Vagina (tissue), 2 donors: ENCODE results near the gene VPS29. TPM values are rescaled to one million over a fixed set of nuclear protein-coding genes. Genes with fewer than 3 reads are reported as not detected.

Experiments used
- DNase-seq, 2 donors: peaks; one replicate each; pipeline ENCODE4 v3.0.0-alpha.2; 2017; ENCODE audit errors: extremely low spot score in 2 of 2
- H3K27ac ChIP-seq: fragments of 200-600 bp; sonication (generic); one replicate; pipeline ENCODE4 v1.5.1; 2019
- H3K27me3 ChIP-seq: fragments of 200-600 bp; sonication (generic); one replicate; pipeline ENCODE4 v1.5.1; 2019
- H3K36me3 ChIP-seq, 2 donors: fragments of 200-600 bp; sonication (generic); one replicate each; pipeline ENCODE4 v1.5.1; 2017 to 2019
- H3K4me1 ChIP-seq: fragments of 200-600 bp; sonication (generic); one replicate; pipeline ENCODE4 v1.5.1; 2019
- H3K4me3 ChIP-seq, 2 donors: fragments of 200-600 bp; sonication (generic); 1 replicate in 1 of 2; 2 replicates in 1 of 2; pipeline ENCODE4 v1.5.1; 2016 to 2019
- H3K9me3 ChIP-seq: fragments of 200-600 bp; sonication (generic); one replicate; pipeline ENCODE4 v1.5.1; 2019
- POLR2A ChIP-seq, 2 donors: fragments of 450-650 bp; IDR thresholded peaks; one replicate each; pipeline ENCODE4 v1.6.1; 2017; ENCODE audit warnings: antibody characterized with exemption in 2 of 2, mild to moderate bottlenecking in 2 of 2, moderate library complexity in 2 of 2
- POLR2AphosphoS5 ChIP-seq, 2 donors: sonication (generic); formaldehyde crosslinking; IDR thresholded peaks; one replicate each; pipeline ENCODE4 v1.9.0; 2017; ENCODE audit warnings: antibody characterized with exemption in 2 of 2, mild to moderate bottlenecking in 2 of 2, low read depth in 1 of 2; ENCODE audit not compliant: insufficient read depth in 1 of 2
- intact Hi-C: fragments of 100-400 bp; cut with DNase I; formaldehyde crosslinking; loops from one replicate; pipeline ENCODE4 v1.15.1; 2023
- total RNA-seq: library from RNA; depleted of rRNA; stranded (reverse); fragments of >200 nt; gene quantifications from one replicate; pipeline ENCODE4 v1.2.3, GENCODE V29; 2016
- TF ChIP-seq, protein P1 (sequence below), 3 experiments: fragments of 450-650 bp in 2 of 3; fragments of 200-600 bp in 1 of 3; sonication (generic) in 1 of 3; IDR thresholded peaks; one replicate each; pipeline ENCODE4 v1.5.1; 2017 to 2019; ENCODE audit warnings: antibody characterized with exemption in 3 of 3, mild to moderate bottlenecking in 2 of 3, moderate library complexity in 2 of 3

Gene VPS29
- total RNA-seq, 1 donor from 2014 or later: 74.9 TPM

DNA sequence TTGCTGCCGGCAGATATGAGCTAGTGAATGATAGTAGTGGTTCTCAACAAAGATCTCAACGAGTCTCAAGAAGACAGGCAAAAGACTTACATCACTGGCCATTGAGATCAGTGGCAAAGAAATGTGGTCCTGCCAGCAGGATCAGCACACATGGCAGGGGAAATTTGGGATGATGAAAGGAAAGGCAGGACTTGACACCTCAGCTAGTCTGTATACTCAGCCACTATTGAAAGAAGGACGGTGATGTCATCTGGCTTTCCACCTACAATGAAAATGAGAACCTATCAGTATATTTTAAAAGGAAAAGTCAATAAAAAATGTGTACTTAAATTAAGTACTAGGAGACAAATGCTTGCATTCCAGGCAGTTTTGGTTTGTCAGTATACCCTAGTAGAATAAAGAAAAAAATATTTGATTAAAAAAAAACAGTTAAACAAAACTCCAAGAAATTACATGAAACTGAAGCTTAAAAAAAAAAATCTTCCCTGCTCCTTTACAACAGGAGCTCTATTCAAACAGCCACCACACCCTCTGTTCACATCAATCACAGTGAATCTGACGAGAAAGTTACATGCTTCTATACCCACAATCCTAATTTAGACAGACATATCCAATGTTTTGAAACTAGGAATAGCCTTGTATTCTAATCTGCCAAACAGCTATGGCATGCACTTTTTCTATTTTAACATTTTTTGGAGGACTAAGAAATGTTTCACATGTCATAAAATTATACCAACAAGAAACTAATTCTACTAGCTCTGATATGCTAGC, 35.1 kb upstream of the VPS29 start:
- TF ChIP-seq, protein P1, sequence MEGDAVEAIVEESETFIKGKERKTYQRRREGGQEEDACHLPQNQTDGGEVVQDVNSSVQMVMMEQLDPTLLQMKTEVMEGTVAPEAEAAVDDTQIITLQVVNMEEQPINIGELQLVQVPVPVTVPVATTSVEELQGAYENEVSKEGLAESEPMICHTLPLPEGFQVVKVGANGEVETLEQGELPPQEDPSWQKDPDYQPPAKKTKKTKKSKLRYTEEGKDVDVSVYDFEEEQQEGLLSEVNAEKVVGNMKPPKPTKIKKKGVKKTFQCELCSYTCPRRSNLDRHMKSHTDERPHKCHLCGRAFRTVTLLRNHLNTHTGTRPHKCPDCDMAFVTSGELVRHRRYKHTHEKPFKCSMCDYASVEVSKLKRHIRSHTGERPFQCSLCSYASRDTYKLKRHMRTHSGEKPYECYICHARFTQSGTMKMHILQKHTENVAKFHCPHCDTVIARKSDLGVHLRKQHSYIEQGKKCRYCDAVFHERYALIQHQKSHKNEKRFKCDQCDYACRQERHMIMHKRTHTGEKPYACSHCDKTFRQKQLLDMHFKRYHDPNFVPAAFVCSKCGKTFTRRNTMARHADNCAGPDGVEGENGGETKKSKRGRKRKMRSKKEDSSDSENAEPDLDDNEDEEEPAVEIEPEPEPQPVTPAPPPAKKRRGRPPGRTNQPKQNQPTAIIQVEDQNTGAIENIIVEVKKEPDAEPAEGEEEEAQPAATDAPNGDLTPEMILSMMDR (IDR thresholded peaks at IDR 0.05): no peak
- TF ChIP-seq POLR2A (IDR thresholded peaks at IDR 0.05): no peak
- no peak for TF ChIP-seq POLR2AphosphoS5 (IDR thresholded peaks at IDR 0.05; ENCODE audit: insufficient read depth in 1 of 2, low read depth in 1 of 2)
- Histone ChIP-seq H3K9me3 (no peaks in the 10 kb centered on the region), H3K4me3 (no peak overlapping the region), H3K27me3 (no peaks in the 10 kb centered on the region), H3K4me1 (peaks cover 63% of the 10 kb centered on the region), H3K36me3 (peaks cover 0 to 32% of the 10 kb centered on the region in 2 donors), H3K27ac (peak overlapping the region; percentile 70)
- intact Hi-C loops: no loop called here
- no peak for DNase-seq

DNA sequence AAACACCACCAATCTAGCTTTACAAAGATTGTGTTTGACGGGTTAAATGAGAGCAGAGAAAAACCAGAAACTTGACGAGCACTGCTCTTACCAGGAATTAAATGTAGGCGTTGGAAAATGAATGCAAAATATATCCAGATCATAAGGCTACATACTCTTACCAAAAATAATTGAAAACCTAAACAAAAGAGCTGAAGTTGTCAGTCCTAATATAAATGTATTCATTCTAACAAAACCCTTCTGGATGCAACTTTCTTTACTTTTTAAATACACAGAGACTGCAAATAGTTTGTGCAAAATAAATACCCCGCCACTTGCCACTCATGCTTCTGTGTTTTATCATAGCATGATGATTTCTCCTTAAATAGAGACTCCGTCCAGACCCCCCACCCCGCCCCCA, 32.9 kb upstream of the VPS29 start:
- no peaks in the 10 kb centered on the region for H3K9me3 ChIP-seq
- TF ChIP-seq POLR2AphosphoS5 (IDR thresholded peaks at IDR 0.05; ENCODE audit: insufficient read depth in 1 of 2, low read depth in 1 of 2) (no peak), POLR2A (IDR thresholded peaks at IDR 0.05) (no peak)
- TF ChIP-seq, protein P1 (IDR thresholded peaks at IDR 0.05): no peak
- intact Hi-C loops: no loop called here
- H3K27me3 ChIP-seq: no peaks in the 10 kb centered on the region
- H3K27ac ChIP-seq: no peak overlapping the region
- no peak overlapping the region for H3K4me3 ChIP-seq
- no peak for DNase-seq
- H3K36me3 ChIP-seq: peaks cover 0 to 32% of the 10 kb centered on the region in 2 donors
- peaks cover 60% of the 10 kb centered on the region for H3K4me1 ChIP-seq

DNA sequence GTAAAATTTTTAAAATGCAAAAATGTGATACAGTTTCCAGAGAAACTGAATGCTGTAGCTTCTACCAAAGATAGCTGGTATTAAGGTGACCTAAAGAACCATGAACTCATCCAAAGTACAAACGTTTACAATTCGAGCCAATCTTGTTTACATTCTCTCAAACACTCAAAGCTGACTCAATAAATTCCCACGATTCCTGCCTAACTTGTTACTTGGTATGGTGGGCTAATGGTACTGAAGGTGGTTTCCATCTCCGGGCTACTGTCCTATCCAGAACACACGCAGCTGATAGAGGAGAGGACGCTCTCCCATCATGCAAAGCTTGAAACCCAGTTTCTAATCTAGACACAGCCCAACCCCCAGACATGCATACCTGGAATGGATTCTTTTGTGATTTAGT, 31.7 kb upstream of the VPS29 start:
- peaks cover 60% of the 10 kb centered on the region for H3K4me1 ChIP-seq

DNA sequence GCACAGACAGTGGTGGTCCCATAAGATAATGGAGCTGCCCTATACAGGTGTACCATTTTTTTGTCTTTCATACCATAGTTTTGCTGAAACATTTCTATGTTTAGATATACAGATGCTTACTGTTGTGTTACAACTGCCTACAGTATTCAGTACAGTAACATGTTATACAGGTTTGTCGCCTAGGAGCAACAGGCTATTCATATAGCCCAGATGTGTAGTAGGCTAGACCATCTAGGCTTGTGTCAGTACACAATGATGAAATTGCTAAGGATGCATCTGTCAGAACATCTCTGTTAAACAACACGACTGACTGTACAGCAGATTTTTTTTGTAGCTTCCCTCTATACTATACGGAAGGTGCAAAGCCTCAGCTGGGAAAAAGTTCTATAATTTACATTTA, 30.7 kb upstream of the VPS29 start:
- DNase-seq: no peak
- TF ChIP-seq, protein P1 (IDR thresholded peaks at IDR 0.05): no peak
- TF ChIP-seq POLR2A (IDR thresholded peaks at IDR 0.05) (no peak), POLR2AphosphoS5 (IDR thresholded peaks at IDR 0.05; ENCODE audit: insufficient read depth in 1 of 2, low read depth in 1 of 2) (no peak)
- Histone ChIP-seq H3K9me3 (no peaks in the 10 kb centered on the region), H3K36me3 (peaks cover 0 to 24% of the 10 kb centered on the region in 2 donors), H3K4me3 (no peak overlapping the region), H3K27ac (peak overlapping the region; percentile 41), H3K4me1 (peaks cover 50% of the 10 kb centered on the region), H3K27me3 (no peaks in the 10 kb centered on the region)
- intact Hi-C loops: no loop called here

More for the DNA sequence above, 31.7 kb upstream of the VPS29 start:
- Histone ChIP-seq H3K9me3 (no peaks in the 10 kb centered on the region), H3K36me3 (peaks cover 0 to 24% of the 10 kb centered on the region in 2 donors), H3K27ac (no peak overlapping the region), H3K27me3 (no peaks in the 10 kb centered on the region), H3K4me3 (no peak overlapping the region)
- no peak for TF ChIP-seq POLR2AphosphoS5 (IDR thresholded peaks at IDR 0.05; ENCODE audit: insufficient read depth in 1 of 2, low read depth in 1 of 2)
- TF ChIP-seq, protein P1 (IDR thresholded peaks at IDR 0.05): no peak
- no peak for TF ChIP-seq POLR2A (IDR thresholded peaks at IDR 0.05)
- no peak for DNase-seq
- intact Hi-C loops: no loop called here

DNA sequence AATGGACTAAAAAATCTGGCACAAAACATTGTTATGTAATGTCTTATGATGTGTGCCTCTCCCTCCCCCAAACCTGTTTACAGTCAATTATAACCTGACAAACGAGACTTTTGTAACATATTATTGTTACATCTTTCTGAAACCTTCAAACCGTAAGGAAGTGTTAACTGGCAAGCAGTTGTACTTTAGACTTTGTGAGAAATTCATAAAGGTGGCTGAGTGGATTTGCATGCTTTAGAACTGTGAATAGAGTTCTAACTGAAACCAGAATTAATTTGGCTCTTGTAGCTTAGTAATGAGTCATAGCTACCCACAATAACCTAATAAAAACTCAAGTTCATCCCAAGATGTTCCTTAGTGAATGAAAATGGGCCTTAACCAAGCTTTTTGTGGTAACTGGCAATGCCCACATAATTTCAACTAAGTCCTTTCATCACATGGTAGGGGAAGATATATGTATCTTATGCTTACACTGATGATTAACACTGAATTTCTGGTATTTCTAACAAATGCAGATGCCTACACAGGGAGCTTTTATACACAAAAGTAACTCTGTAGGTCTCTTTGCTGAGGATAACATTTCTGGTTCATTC, 29.9 kb upstream of the VPS29 start:
- intact Hi-C loops: no loop called here
- H3K27me3 ChIP-seq: no peaks in the 10 kb centered on the region
- TF ChIP-seq, protein P1 (IDR thresholded peaks at IDR 0.05): no peak
- no peak for TF ChIP-seq POLR2A (IDR thresholded peaks at IDR 0.05)
- TF ChIP-seq POLR2AphosphoS5 (IDR thresholded peaks at IDR 0.05; ENCODE audit: insufficient read depth in 1 of 2, low read depth in 1 of 2): peak in 1 of 2 donors; percentile 80
- DNase-seq: no peak
- H3K36me3 ChIP-seq: peaks cover 0 to 21% of the 10 kb centered on the region in 2 donors
- peak overlapping the region; percentile 41 for H3K27ac ChIP-seq
- H3K9me3 ChIP-seq: no peaks in the 10 kb centered on the region
- H3K4me3 ChIP-seq: no peak overlapping the region
- H3K4me1 ChIP-seq: peaks cover 42% of the 10 kb centered on the region
